Fibroblast of peridontal ligament (primary cell): ENCODE results near the gene JAML.

Source experiments
- DNase-seq: peaks from one replicate; pipeline ENCODE4 v3.0.0-alpha.2; 2010; ENCODE audit errors: extremely low read depth

Gene JAML

GRCh38 chr11:118224511-118225188, at the start of gene JAML:
Gene JAML (minus strand): TSS chr11:118225011. CDS start chr11:118214866, 10,145 bp downstream.
- DNase-seq, result no peak

GRCh38 chr11:118274186-118274585, 49.4 kb upstream of the JAML start:
- no peak for DNase-seq

- no peak for DNase-seq
Observed at GRCh38 chr11:118272001-118272400, 47.2 kb upstream of the JAML start.

GRCh38 chr11:118267486-118267885, 42.7 kb upstream of the JAML start:
- no peak for DNase-seq

GRCh38 chr11:118265954-118266353, 41.1 kb upstream of the JAML start:
- DNase-seq, result no peak

- no peak for DNase-seq
Observed at GRCh38 chr11:118264569-118265465, 40.0 kb upstream of the JAML start.

GRCh38 chr11:118263695-118264568, 39.1 kb upstream of the JAML start, which contains the start of gene MPZL2:
Gene MPZL2 (minus strand): TSS chr11:118264297. CDS start chr11:118264153, 144 bp downstream.
- no peak for DNase-seq

GRCh38 chr11:118263112-118263511, 38.3 kb upstream of the JAML start:
- DNase-seq, result no peak

GRCh38 chr11:118260353-118260752, 35.5 kb upstream of the JAML start:
- no peak for DNase-seq

GRCh38 chr11:118259138-118259537, 34.3 kb upstream of the JAML start:
- no peak for DNase-seq

GRCh38 chr11:118258410-118258809, 33.6 kb upstream of the JAML start:
- DNase-seq, result no peak

- DNase-seq, result no peak
Observed at GRCh38 chr11:118252688-118253087, 27.9 kb upstream of the JAML start.

- peak; percentile 38 for DNase-seq
Observed at GRCh38 chr11:118251858-118252652, 27.2 kb upstream of the JAML start, which contains the start of gene MPZL3. Gene MPZL3 (minus strand): TSS chr11:118252365. CDS start chr11:118252294, 71 bp downstream.

GRCh38 chr11:118247041-118247440, 22.2 kb upstream of the JAML start:
- no peak for DNase-seq

- no peak for DNase-seq
Observed at GRCh38 chr11:118245936-118246562, 21.2 kb upstream of the JAML start.

GRCh38 chr11:118243993-118244762, 19.4 kb upstream of the JAML start:
- DNase-seq, result no peak

GRCh38 chr11:118243161-118243560, 18.4 kb upstream of the JAML start:
- no peak for DNase-seq

GRCh38 chr11:118241764-118242098, 16.9 kb upstream of the JAML start:
- no peak for DNase-seq

GRCh38 chr11:118240999-118241763, 16.4 kb upstream of the JAML start:
- DNase-seq, result no peak
